HEK293 (cell line): ENCODE measurements around the gene ZNF710.

Experiments
- ZNF24 ChIP-seq: fragments of 450-650 bp; formaldehyde crosslinking; IDR thresholded peaks from 2 replicates; pipeline ENCODE4 v1.5.1; 2016; ENCODE audit warnings: missing biosample characterization, missing genetic modification characterization
- ZXDB ChIP-seq: fragments of 450-650 bp; formaldehyde crosslinking; IDR thresholded peaks from 2 replicates; pipeline ENCODE4 v1.5.1; 2016; ENCODE audit warnings: missing biosample characterization, missing genetic modification characterization
- TF ChIP-seq, protein P1 (sequence below): fragments of 450-650 bp; formaldehyde crosslinking; IDR thresholded peaks from 2 replicates; pipeline ENCODE4 v1.5.1; 2016; ENCODE audit warnings: missing biosample characterization, missing genetic modification characterization
- TF ChIP-seq, protein P2 (sequence below): IDR thresholded peaks from 2 replicates; pipeline ENCODE4 v1.6.1; 2011; ENCODE audit warnings: mild to moderate bottlenecking, low read depth, low read length, borderline replicate concordance

GRCh38 chr15:90095521-90095959 is 94.4 kb downstream of the ZNF710 start:
- no peak for TF ChIP-seq ZXDB (tag by site-specific recombination)
- TF ChIP-seq, protein P1, sequence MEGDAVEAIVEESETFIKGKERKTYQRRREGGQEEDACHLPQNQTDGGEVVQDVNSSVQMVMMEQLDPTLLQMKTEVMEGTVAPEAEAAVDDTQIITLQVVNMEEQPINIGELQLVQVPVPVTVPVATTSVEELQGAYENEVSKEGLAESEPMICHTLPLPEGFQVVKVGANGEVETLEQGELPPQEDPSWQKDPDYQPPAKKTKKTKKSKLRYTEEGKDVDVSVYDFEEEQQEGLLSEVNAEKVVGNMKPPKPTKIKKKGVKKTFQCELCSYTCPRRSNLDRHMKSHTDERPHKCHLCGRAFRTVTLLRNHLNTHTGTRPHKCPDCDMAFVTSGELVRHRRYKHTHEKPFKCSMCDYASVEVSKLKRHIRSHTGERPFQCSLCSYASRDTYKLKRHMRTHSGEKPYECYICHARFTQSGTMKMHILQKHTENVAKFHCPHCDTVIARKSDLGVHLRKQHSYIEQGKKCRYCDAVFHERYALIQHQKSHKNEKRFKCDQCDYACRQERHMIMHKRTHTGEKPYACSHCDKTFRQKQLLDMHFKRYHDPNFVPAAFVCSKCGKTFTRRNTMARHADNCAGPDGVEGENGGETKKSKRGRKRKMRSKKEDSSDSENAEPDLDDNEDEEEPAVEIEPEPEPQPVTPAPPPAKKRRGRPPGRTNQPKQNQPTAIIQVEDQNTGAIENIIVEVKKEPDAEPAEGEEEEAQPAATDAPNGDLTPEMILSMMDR (tag by site-specific recombination), result no peak
- TF ChIP-seq, protein P2, sequence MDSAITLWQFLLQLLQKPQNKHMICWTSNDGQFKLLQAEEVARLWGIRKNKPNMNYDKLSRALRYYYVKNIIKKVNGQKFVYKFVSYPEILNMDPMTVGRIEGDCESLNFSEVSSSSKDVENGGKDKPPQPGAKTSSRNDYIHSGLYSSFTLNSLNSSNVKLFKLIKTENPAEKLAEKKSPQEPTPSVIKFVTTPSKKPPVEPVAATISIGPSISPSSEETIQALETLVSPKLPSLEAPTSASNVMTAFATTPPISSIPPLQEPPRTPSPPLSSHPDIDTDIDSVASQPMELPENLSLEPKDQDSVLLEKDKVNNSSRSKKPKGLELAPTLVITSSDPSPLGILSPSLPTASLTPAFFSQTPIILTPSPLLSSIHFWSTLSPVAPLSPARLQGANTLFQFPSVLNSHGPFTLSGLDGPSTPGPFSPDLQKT, result no peak
- TF ChIP-seq ZNF24, result no peak
